Measurements from ENCODE around the gene VSTM4. TPM values are rescaled to one million over a fixed set of nuclear protein-coding genes. Genes with fewer than 3 reads are reported as not detected.

VSTM4 gene
- total and polyA plus RNA-seq, 9 of the 15 experiments (the other 6 are each of a cell fraction or from before 2014, with no cell fraction given) = 1.0 to 7.9 (median 3.0) TPM

GRCh38 chr10:48976196-48976595, 139.1 kb downstream of the VSTM4 start (continued):
- TF ChIP-seq, protein P1, sequence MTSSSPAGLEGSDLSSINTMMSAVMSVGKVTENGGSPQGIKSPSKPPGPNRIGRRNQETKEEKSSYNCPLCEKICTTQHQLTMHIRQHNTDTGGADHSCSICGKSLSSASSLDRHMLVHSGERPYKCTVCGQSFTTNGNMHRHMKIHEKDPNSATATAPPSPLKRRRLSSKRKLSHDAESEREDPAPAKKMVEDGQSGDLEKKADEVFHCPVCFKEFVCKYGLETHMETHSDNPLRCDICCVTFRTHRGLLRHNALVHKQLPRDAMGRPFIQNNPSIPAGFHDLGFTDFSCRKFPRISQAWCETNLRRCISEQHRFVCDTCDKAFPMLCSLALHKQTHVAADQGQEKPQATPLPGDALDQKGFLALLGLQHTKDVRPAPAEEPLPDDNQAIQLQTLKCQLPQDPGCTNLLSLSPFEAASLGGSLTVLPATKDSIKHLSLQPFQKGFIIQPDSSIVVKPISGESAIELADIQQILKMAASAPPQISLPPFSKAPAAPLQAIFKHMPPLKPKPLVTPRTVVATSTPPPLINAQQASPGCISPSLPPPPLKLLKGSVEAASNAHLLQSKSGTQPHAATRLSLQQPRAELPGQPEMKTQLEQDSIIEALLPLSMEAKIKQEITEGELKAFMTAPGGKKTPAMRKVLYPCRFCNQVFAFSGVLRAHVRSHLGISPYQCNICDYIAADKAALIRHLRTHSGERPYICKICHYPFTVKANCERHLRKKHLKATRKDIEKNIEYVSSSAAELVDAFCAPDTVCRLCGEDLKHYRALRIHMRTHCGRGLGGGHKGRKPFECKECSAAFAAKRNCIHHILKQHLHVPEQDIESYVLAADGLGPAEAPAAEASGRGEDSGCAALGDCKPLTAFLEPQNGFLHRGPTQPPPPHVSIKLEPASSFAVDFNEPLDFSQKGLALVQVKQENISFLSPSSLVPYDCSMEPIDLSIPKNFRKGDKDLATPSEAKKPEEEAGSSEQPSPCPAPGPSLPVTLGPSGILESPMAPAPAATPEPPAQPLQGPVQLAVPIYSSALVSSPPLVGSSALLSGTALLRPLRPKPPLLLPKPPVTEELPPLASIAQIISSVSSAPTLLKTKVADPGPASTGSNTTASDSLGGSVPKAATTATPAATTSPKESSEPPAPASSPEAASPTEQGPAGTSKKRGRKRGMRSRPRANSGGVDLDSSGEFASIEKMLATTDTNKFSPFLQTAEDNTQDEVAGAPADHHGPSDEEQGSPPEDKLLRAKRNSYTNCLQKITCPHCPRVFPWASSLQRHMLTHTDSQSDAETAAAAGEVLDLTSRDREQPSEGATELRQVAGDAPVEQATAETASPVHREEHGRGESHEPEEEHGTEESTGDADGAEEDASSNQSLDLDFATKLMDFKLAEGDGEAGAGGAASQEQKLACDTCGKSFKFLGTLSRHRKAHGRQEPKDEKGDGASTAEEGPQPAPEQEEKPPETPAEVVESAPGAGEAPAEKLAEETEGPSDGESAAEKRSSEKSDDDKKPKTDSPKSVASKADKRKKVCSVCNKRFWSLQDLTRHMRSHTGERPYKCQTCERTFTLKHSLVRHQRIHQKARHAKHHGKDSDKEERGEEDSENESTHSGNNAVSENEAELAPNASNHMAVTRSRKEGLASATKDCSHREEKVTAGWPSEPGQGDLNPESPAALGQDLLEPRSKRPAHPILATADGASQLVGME (CRISPR knock-in tag; IDR thresholded peaks at IDR 0.05) = no peak
- TF ChIP-seq ZKSCAN3 (CRISPR knock-in tag; IDR thresholded peaks at IDR 0.05) = no peak
- no peak for TF ChIP-seq NCOA2 (IDR thresholded peaks at IDR 0.05; ENCODE audit: partially characterized antibody in 2 of 2)
- no peak for TF ChIP-seq CHD4 (IDR thresholded peaks at IDR 0.05; ENCODE audit: insufficient read depth, insufficient replicate concordance, low read depth, low read length, poor library complexity, severe bottlenecking)
- TF ChIP-seq, protein P2, sequence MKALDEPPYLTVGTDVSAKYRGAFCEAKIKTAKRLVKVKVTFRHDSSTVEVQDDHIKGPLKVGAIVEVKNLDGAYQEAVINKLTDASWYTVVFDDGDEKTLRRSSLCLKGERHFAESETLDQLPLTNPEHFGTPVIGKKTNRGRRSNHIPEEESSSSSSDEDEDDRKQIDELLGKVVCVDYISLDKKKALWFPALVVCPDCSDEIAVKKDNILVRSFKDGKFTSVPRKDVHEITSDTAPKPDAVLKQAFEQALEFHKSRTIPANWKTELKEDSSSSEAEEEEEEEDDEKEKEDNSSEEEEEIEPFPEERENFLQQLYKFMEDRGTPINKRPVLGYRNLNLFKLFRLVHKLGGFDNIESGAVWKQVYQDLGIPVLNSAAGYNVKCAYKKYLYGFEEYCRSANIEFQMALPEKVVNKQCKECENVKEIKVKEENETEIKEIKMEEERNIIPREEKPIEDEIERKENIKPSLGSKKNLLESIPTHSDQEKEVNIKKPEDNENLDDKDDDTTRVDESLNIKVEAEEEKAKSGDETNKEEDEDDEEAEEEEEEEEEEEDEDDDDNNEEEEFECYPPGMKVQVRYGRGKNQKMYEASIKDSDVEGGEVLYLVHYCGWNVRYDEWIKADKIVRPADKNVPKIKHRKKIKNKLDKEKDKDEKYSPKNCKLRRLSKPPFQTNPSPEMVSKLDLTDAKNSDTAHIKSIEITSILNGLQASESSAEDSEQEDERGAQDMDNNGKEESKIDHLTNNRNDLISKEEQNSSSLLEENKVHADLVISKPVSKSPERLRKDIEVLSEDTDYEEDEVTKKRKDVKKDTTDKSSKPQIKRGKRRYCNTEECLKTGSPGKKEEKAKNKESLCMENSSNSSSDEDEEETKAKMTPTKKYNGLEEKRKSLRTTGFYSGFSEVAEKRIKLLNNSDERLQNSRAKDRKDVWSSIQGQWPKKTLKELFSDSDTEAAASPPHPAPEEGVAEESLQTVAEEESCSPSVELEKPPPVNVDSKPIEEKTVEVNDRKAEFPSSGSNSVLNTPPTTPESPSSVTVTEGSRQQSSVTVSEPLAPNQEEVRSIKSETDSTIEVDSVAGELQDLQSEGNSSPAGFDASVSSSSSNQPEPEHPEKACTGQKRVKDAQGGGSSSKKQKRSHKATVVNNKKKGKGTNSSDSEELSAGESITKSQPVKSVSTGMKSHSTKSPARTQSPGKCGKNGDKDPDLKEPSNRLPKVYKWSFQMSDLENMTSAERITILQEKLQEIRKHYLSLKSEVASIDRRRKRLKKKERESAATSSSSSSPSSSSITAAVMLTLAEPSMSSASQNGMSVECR (CRISPR knock-in tag; IDR thresholded peaks at IDR 0.05) = no peak
- no peak for TF ChIP-seq MAZ (CRISPR knock-in tag; conservative IDR thresholded peaks at IDR 0.05 in 1 of 2, IDR thresholded peaks at IDR 0.05 in 1 of 2)
- no peak for TF ChIP-seq MTA2 (IDR thresholded peaks at IDR 0.05; ENCODE audit: low read depth)
- no peak for TF ChIP-seq GATAD2A (IDR thresholded peaks at IDR 0.05)
- no peak for TF ChIP-seq ERF (CRISPR knock-in tag; IDR thresholded peaks at IDR 0.05)
- peak; percentile 52 for TF ChIP-seq SMC3 (conservative IDR thresholded peaks at IDR 0.05; ENCODE audit: insufficient read depth, low read depth, low read length)
- no peak for TF ChIP-seq PTRF (tag; IDR thresholded peaks at IDR 0.05)
- no peak for TF ChIP-seq LEF1 (IDR thresholded peaks at IDR 0.05)
- TF ChIP-seq SFPQ (IDR thresholded peaks at IDR 0.05; ENCODE audit: low read depth, low read length) = no peak
- TF ChIP-seq NFE2 (IDR thresholded peaks at IDR 0.05; ENCODE audit: low read depth) = no peak
- TF ChIP-seq MYBL2 (IDR thresholded peaks at IDR 0.05; ENCODE audit: low read depth) = no peak
- no peak for TF ChIP-seq MYBL2 (CRISPR knock-in tag; IDR thresholded peaks at IDR 0.05; ENCODE audit: borderline replicate concordance)
